GM08714 (cell line): ENCODE data around the gene MYBBP1A.
A peak's percentile ranks its signal among the peaks of the same experiment; 100 is the strongest.
"Not testable (repeated sequence)": the region's sequence is repeated elsewhere in the genome, so short reads cannot be mapped to it uniquely, and the experiment has no call there.

Source experiments
- H3K4me3 ChIP-seq: fragments of 200-500 bp; sonication (Bioruptor generic); 2 replicates; pipeline ENCODE4 v1.5.1; 2014; ENCODE audit warnings: mild to moderate bottlenecking, low read length, inconsistent platforms
- ZNF274 ChIP-seq: IDR thresholded peaks from 2 replicates; pipeline ENCODE4 v1.6.1; 2012; ENCODE audit warnings: mild to moderate bottlenecking, low read depth, low read length

MYBBP1A gene, protein sequence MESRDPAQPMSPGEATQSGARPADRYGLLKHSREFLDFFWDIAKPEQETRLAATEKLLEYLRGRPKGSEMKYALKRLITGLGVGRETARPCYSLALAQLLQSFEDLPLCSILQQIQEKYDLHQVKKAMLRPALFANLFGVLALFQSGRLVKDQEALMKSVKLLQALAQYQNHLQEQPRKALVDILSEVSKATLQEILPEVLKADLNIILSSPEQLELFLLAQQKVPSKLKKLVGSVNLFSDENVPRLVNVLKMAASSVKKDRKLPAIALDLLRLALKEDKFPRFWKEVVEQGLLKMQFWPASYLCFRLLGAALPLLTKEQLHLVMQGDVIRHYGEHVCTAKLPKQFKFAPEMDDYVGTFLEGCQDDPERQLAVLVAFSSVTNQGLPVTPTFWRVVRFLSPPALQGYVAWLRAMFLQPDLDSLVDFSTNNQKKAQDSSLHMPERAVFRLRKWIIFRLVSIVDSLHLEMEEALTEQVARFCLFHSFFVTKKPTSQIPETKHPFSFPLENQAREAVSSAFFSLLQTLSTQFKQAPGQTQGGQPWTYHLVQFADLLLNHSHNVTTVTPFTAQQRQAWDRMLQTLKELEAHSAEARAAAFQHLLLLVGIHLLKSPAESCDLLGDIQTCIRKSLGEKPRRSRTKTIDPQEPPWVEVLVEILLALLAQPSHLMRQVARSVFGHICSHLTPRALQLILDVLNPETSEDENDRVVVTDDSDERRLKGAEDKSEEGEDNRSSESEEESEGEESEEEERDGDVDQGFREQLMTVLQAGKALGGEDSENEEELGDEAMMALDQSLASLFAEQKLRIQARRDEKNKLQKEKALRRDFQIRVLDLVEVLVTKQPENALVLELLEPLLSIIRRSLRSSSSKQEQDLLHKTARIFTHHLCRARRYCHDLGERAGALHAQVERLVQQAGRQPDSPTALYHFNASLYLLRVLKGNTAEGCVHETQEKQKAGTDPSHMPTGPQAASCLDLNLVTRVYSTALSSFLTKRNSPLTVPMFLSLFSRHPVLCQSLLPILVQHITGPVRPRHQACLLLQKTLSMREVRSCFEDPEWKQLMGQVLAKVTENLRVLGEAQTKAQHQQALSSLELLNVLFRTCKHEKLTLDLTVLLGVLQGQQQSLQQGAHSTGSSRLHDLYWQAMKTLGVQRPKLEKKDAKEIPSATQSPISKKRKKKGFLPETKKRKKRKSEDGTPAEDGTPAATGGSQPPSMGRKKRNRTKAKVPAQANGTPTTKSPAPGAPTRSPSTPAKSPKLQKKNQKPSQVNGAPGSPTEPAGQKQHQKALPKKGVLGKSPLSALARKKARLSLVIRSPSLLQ (N-terminal part only)

GRCh38 chr17:4554997-4555799 lies at the start of gene MYBBP1A:
MYBBP1A (minus strand) TSS chr17:4555384; CDS start chr17:4555324, 60 bp downstream.
- no peak for TF ChIP-seq ZNF274
- peak within 1 kb of the TSS; percentile 69 for H3K4me3 ChIP-seq

DNA sequence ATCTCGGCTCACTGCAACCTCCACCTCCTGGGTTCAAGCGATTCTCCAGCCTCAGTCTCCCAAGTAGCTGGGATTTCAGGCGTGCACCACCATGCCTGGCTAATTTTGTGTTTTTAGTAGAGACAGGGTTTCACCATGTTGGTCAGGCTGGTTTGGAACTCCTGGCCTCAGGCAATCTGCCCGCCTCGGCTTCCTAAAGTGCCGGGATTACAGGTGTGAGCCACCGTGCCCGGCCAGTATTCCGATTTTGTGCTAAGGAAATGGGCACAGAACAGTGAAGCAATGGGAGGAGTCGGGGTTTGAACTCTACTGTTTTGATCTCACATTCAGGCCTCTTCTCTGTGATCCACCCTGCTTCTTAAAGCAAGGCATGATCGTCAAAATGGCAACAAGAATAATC lies 49.6 kb upstream of the MYBBP1A start:
- H3K4me3 ChIP-seq, result not testable (repeated sequence)

DNA sequence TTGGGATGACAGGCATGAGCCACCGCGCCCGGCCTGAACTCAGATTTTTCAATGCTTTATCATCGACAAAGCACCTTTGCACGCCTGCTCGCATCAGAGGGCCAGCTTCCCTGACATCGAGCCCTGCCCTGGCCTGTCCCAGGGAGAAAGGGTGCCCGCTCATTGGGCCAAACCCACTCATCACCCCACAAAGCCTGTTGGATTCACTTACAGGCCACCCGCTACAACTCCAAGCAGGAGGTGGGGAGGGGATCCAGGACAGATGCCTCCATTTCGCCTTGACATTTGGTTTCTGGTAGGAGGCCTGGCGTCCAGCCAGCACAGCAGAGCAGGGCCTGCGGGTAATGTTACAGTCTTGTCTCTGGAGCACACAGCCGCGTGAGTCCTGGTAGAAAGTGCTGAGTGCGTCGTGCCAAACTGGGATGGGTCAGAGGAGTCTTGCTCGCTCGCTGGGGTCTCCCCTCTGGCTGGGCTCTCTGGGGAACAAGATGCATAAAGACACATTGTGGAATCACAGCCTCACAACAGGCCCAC lies 49.0 kb upstream of the MYBBP1A start:
- H3K4me3 ChIP-seq, result no peak overlapping the region
- TF ChIP-seq ZNF274, result no peak

DNA sequence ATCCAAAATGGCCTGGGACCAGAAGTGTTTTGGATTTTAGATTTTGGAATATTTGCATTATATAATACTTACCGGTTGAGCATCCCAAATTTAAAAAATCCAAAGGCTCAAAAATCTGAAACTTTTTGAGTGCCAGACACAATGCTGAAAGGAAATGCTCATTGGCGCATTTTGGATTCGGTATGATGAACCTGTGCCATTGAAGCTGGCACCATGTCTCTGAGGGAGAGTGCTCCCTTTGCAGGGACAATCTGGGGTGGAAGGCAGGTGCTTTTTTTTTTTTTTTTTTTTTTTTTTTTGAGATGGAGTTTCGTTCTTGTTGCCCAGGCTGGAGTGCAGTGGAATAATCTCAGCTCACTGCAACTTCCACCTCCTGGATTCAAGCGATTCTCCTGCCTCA lies 46.9 kb upstream of the MYBBP1A start:
- no peak for TF ChIP-seq ZNF274
- no peak overlapping the region for H3K4me3 ChIP-seq

DNA sequence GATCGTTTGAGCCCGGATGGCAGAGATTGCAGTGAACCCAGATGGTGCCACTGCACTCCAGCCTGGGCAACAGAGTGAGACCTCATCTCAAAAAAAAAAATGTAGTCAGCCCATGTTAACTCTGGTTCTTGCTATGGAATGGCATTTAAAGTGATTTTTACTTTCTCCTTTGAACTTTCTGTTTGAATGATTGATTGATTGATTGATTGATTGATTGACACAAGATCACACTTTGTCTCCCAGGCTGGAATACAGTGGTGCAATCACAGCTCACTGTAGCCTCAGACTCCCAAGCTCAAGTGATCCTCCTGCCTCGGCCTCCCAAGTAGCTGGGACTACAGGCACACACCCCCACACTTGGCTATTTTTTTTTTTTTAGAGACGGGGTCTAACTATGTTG lies 46.1 kb upstream of the MYBBP1A start:
- TF ChIP-seq ZNF274, result no peak
- no peak overlapping the region for H3K4me3 ChIP-seq

DNA sequence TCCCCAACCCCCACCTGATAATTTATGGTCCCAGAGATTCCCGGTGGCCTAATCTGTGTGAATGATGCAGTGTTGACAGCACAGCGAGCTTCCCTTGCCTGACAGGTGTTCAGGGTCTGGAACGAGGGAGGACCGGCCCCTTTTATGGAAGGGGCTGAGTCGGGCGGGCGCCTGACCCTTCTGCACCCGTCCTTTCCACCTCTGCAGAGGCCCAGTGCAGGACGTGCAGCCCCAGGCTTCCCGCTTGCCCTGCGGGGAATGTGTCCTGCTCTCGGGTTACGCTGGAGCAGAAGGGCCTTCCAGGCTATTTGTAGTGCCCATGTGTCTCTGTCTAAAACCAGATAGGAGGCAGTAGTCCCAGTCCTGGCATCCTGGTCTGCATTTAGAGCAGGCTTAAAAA lies 45.4 kb upstream of the MYBBP1A start:
- no peak overlapping the region for H3K4me3 ChIP-seq
- no peak for TF ChIP-seq ZNF274

GRCh38 chr17:4599505-4600281 lies 44.5 kb upstream of the MYBBP1A start:
- H3K4me3 ChIP-seq, result no peak overlapping the region
- TF ChIP-seq ZNF274, result no peak

DNA sequence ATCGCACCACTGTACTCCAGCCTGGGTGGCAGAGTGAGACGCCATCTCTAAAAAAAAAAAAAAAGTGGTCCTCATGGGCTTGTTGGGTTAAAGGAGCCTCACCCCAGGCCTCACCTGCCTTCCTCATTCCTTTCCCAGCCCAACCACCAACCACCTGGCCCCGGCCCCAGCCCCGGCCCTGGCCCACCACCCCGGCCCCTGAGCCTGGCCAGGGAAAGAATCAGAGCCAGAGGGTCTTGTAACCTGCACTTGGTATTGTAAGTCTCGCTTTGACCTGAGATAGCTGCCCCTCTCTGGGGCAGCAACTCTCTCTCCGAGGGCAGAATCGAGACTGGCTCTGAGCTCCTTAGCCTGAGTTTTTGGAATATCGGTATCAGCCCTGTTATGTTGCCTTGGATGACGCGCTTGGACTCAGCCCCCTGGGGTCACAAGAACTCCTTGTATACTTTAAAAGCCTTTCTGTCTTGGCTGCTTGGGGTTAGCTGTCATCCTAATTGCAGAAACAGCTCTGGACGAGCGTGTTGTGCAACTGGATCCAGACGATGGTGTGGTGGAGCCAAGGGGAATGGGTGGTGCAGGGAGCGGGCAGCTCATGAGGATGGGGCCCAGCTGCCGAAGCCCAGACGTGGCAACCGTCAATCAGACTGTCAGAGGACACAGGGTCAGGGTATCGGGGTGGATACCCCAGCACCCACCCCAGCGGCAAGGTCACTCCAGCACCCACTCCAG lies 43.8 kb upstream of the MYBBP1A start:
- TF ChIP-seq ZNF274, result no peak

DNA sequence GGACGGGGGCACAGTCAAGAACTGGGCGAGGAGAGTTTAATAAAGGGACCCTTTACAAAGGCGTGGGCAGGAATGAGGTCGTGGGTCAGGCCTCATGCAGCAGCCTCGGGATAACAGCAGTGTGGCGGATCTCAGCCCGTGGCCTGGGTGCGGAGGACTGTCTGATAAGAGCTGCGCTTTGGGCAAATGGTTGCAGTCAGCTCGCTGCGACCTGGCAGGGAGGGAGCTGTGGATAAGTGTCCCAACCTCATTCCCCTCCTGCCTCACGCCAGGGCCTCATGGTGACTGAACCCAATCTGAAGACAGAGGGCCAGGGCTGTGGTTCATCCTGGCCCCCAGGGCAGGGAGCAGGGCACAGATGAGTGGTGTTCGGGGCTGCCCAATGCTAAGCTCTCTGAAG lies 42.8 kb upstream of the MYBBP1A start:
- H3K4me3 ChIP-seq, result no peak overlapping the region
- no peak for TF ChIP-seq ZNF274

More for the DNA sequence above, 43.8 kb upstream of the MYBBP1A start:
- H3K4me3 ChIP-seq, result no peak overlapping the region

DNA sequence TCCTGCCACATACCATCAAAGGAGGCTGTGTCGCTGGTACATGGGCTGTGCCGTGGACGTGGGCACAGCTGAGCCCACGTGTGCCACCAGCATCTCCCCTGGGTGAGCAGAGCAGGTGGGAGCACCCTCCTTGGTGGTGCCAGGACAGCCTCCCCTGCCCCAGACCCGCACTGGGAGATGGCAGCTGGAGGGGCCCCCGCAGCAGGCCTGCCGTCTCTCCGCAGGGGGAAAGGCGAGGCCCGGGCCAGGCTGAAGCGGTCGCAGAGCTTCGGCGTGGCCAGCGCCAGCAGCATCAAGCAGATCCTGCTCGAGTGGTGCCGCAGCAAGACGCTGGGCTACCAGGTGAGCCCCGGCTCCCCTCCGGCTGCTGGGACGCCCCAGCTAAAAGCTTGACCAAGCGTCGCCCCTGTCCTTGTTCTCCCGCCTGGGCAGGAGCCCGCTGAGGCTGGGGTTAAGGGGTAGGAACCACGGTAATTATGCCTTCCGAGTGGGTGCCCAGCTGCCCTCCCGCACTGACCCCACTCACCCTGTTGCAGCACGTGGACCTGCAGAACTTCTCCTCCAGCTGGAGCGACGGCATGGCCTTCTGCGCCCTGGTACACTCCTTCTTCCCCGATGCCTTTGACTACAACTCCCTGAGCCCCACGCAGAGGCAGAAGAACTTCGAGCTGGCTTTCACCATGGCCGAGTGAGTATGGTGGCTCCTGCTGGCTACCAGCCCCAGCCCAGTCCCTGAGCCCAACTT lies 41.6 kb upstream of the MYBBP1A start:
- no peak for TF ChIP-seq ZNF274
- H3K4me3 ChIP-seq, result no peak overlapping the region

DNA sequence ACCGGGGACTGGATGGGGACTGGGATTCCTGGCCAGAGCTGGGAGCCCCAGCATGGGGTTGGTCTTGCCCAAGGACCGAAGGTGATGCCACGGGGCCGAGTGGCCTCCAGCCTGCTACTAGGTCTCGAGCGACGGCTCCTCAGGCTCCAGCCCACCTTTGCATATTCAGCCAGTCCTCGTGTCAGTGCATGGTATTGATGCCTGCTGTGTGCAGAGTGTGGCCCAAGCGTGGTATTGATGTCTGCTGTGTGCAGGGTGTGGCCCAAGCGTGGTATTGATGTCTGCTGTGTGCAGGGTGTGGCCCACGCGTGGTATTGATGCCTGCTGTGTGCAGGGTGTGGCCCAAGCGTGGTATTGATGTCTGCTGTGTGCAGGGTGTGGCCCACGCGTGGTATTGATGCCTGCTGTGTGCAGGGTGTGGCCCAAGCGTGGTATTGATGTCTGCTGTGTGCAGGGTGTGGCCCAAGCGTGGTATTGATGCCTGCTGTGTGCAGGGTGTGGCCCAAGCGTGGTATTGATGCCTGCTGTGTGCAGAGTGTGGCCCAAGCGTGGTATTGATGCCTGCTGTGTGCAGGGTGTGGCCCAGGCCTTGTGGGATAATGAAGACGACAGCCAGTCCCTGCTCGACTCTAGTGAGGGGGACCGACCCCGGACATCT lies 40.6 kb upstream of the MYBBP1A start:
- H3K4me3 ChIP-seq, result not testable (repeated sequence)
